Ecto neural progenitor cell (in vitro differentiated cells): ENCODE results near the gene DNAJB1.
"Not testable (repeated sequence)": the region's sequence is repeated elsewhere in the genome, so short reads cannot be mapped to it uniquely, and the experiment has no call there.

ENCODE experiments used
- DNase-seq: peaks from one replicate; pipeline ENCODE4 v3.0.0-alpha.2; 2018; ENCODE audit warnings: low spot score

Gene DNAJB1

DNA sequence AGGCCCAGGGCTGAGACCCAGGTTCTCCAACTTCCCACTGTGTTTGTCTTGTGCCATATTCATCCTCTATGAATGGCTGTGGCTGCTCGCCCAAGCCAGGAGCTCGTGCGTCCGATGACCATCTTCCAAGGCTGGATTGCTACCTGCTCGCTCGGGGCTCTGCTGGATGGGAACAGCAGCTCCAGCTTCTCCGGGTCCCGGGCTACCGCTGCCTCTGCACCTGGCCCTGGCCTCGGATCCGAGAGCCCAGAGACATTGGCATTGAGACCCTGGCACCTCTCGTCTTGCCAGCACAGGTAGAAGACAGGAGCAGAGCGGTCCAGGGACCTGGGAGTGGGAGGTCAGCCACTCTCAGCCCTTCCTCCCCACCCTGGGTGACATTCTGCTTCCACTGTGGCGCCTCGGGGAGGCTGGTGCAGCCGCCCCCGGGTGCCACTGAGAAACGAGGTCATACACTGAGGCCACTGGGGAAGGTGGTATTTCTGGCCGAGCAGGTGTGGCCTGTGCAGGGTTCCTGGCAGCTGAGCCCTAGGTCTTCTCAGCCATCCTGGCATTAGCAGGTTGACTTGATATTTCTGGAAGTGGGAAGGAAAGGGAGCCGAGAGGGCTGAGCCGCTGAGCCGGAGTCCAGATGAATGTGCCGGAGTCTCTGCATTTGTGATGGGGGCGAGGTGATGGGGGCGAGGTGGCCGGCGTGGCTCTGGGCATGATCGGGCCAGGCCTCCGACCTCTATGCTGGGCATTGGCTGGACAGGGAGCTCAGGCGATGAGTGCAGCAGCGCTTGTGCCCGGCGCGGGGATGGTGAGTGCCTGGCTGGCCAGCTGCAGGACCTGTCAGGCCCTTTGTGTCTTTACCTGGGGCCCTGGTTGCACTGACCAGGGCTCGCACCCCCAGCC, 35.1 kb upstream of the DNAJB1 start:
- no peak for DNase-seq

- not testable (repeated sequence) for DNase-seq
Measured at GRCh38 chr19:14552006-14552360, 33.8 kb upstream of the DNAJB1 start.

- not testable (repeated sequence) for DNase-seq
Measured at GRCh38 chr19:14551134-14552005, 33.2 kb upstream of the DNAJB1 start.

DNA sequence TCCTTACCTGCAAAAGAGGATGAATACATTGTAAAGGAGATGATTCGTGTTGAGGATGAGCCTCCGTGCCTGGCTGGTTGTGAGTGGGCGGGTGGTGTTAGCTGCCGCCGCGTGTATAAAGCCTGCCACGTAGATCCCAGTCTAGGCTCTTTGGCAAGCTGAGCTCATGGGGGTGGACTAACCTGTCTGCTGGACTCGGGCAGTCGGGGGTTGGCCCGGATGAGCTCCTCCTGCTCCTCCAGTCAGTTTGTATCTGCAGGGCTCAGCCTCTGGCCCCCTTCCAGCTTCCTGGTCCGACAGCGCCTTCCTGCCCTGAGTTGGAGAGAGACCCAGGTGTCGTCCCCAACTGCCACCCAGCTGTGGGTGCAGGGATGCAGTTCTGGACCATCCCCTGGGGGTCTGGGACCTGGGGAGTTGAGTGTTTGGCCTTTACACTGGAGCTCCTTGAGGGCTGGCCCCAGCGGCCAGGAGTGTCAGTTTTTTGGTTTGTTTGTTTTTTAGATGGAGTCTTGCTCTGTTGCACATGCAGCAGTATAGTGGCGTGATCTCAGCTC, 32.1 kb upstream of the DNAJB1 start:
- DNase-seq: no peak

- DNase-seq: no peak
Measured at GRCh38 chr19:14545716-14546082, 27.5 kb upstream of the DNAJB1 start.

DNA sequence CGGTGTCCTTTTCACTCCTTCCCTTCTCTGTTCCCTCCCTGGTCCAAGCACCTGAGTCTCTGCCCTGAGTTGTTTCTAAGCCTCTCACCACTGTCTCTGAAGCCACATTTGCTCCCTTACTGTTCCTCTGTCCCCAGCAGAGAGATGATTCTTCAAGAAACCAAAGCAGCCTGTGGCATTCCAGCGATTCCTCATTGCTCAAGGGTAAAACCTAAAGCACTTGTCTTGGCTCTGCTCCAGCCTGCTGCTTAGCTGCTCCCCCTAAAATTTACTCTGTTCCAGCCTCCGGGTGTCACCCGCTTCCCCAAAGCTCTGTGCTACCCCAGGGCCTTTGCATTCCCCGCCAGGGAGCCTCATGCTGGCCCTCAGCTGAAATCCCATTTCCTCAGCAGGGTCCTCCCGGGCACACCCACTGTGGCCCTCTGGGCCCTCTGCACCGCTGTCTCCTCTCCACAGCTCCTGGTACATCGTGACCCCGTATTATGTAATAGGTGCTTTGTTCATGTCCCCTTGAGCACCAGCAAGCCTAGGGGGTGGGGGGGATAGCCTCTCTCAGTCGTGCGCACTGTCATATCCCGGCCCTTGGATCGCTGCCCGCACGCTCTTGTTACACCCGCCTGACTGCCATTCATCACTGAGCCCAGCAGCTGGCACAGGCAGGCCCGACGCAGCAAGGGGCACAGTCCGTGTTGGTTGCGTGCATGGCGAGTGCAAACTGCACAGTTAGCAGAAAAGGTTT, 26.9 kb upstream of the DNAJB1 start:
- DNase-seq: no peak

- DNase-seq: no peak
Measured at GRCh38 chr19:14544047-14544446, 25.9 kb upstream of the DNAJB1 start.

DNA sequence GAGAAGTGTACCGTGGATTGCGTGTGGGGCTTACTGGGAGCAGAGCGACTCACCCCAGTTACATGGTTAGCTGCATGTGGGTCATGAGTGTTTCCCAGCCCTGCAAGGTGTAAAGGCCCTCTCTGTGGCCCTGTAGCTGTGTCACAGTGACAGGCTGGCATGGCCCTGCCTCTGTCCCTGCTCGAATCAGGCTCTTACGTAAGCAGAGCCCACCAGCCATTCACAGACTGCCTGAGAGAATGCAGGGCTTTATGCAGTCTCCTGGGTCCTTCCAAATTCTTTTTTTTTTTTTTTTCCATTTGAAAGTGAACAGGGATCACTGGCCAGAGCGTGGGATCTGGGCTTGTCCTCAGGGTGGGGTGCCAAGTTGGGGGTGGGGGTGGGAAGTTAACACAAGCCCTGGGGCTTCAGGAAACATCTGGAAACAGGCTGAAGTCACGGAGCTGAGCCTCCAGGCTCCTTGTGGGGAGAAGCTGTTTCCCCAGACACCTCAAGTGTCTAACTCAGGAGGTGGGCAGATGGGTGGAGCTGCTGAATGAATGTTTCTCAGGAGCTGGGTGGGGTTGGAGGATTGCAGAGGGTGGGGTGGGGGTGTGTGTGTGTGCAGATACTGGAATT, 24.6 kb upstream of the DNAJB1 start:
- DNase-seq: no peak

- not testable (repeated sequence) for DNase-seq
Measured at GRCh38 chr19:14541979-14542378, 23.8 kb upstream of the DNAJB1 start.

DNA sequence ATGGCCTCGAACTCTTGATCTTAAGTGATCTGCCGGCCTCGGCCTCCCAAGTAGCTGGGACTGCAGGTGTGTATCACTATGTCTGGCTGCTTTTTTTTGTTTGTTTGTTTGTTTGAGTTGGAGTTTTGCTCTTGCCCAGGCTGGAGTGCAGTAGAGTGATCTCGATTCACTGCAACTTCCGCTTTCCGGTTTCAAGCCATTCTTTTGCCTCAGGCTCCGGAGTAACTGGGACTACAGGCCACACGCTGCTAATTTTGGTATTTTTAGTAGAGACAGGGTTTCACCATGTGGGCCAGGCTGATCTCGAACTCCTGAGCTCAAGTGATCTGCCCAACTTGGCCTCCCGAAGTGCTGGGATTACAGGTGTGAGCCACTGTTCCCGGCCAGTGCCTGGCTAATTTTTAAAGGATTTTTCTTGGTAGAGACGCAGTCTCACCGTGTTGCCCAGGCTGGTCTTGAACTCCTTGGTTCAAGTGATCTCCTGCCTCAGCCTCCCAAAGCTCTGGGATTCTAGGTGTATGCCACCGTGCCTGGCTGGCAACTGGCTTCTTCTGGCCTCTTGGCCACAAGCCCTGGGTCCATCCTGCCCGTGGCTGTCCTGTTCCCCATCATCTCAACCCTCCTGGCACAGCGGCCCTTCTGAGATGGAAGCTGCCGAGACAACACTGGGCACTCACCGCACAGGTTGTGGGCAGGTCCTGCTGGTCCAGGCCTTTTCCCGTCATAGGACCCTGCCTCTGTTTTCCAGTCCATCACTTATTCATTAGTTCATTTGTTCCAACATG, 22.7 kb upstream of the DNAJB1 start:
- DNase-seq: no peak

- peak; percentile 92 for DNase-seq
Measured at GRCh38 chr19:14536926-14537692, 18.9 kb upstream of the DNAJB1 start.

- no peak for DNase-seq
Measured at GRCh38 chr19:14533450-14533849, 15.3 kb upstream of the DNAJB1 start.

DNA sequence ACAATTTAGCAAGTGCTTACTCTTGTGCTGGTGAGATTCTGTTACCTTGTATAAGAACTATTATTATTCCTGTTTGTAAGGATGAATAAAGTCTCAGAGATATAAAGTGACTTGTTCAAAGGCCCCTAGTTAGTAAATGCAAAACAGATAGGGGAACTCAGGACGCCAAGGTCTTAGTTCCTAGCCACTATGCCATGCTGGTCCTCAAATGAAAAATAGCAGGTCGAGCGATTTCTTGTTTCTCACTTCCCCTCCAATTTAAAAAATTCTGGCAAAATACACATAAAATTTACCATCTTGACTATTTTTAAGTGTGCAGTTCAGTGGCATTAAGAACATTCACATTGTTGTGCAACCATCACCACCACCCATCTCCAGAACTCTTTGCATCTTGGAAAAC, 12.3 kb upstream of the DNAJB1 start:
- no peak for DNase-seq

GRCh38 chr19:14530005-14530348, 11.8 kb upstream of the DNAJB1 start:
- no peak for DNase-seq

DNA sequence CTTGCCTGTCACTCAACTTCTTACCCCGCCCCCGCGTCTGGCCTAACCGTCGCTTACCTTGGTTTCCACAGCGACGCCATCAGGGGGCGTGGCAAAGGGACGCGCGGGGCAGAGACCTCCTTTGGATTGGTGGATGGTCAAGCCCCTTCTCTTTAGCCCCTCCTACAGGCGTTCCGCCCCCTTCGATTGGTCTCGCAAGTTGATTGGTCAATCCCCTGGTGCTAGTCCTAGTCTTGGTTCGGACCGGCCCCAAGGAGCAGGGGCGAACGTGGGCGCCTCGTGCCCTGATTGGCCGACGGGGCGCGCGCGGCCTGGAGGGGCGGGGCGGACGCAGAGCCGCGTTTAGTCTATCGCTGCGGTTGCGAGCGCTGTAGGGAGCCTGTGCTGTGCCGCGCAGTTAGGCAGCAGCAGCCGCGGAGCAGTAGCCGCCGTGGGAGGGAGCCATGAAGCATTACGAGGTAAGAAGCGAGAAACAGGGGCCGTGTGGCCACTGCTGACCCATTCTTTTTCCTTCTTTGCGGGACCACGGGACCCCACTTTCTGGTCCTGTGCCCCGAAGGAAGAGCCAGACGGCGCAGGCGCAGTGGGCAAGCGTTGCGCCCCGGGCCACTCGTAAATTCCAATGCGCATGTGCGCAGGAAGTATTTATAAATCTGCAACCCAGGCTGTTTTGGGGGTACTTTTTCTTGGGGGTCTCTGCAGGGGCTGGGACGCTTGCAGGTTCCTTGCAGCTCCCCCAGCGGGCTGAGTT, 11.2 kb upstream of the DNAJB1 start, which contains the start of gene TECR:
TECR (plus strand) TSS at position 341 of the 751 bp plus-strand sequence; CDS start at position 444, 103 bp downstream.
- DNase-seq: peak; percentile 100

- DNase-seq: no peak
Measured at GRCh38 chr19:14528419-14529253, 10.4 kb upstream of the DNAJB1 start.

DNA sequence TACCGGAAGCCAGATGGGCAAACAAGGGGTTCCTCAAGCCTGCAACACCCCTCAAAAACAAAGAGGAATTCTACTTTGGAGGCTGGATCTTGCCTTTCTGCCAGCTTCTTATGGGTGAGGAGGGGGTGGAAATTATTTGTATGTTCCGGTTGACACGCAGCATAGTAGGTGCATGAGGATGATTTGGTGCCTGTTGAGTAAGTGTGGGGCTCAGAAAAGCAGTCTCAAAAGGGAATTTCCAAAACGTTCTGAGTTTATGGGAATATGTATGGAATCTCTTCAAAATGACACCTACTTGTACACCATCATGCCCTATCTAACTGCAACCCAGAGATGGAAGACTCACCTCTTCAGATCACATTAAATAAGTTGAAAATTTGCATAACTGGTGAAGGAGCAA, 8.2 kb upstream of the DNAJB1 start:
- DNase-seq: no peak

- no peak for DNase-seq
Measured at GRCh38 chr19:14525729-14526128, 7.5 kb upstream of the DNAJB1 start.
